Measurements from ENCODE around the gene ASPHD2. TPM values are rescaled to one million over a fixed set of nuclear protein-coding genes. Genes with fewer than 3 reads are reported as not detected.

The ASPHD2 gene
- total RNA-seq, 1 experiment from 2014 or later = 1.4 TPM

DNA sequence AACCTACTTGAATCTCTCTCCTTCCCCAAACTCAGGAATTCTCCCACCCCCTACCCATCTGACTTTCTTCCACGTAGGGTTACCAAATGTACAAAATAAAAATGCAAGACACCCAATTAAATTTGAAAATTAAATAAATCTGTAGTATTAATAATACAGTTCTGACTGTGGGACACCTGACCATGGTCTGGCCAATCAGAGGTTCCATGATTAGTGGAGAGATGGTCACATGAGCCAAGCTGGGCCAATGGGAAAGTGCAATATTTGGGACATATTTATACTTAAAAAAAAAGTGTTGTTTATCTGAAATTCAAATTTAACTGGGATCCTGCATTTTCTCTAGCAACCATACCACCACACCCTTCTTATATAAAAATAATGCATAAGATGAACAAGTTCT, 29.8 kb upstream of the ASPHD2 start:
- Histone ChIP-seq H3K4me1 (ENCODE audit: insufficient read depth, low read length, poor library complexity, severe bottlenecking) (no peaks in the 10 kb centered on the region), H3K9me3 (ENCODE audit: low read depth, low read length, poor library complexity, severe bottlenecking) (no peaks in the 10 kb centered on the region), H3K36me3 (ENCODE audit: insufficient read depth, low read length, poor library complexity, severe bottlenecking) (no peaks in the 10 kb centered on the region), H3K27ac (ENCODE audit: low read depth, low read length, poor library complexity, severe bottlenecking) (no peak overlapping the region), H3K27me3 (replicated peaks; ENCODE audit: insufficient read depth, low read depth, low read length, poor library complexity) (no peaks in the 10 kb centered on the region), H3K4me3 (ENCODE audit: low read depth, low read length, poor library complexity, severe bottlenecking) (no peak overlapping the region)
- ChIA-PET POLR2A (ENCODE audit: low non-redundant PET) (no interaction called here), CTCF (no interaction called here)
- no peak for DNase-seq (ENCODE audit: low spot score)
- TF ChIP-seq EZH2 (IDR thresholded peaks at IDR 0.05; ENCODE audit: borderline replicate concordance, low read depth, low read length, poor library complexity, severe bottlenecking) = no peak
- no peak for TF ChIP-seq CTCF (conservative IDR thresholded peaks at IDR 0.05; ENCODE audit: low read depth, low read length)
- no TSS peak for BruUV-seq (replicated peaks)
- intact Hi-C loops (cut with micrococcal nuclease; ENCODE audit: unreplicated experiment) = no loop called here

GRCh38 chr22:26401726-26402125, 27.3 kb upstream of the ASPHD2 start:
- CTCF ChIA-PET = no interaction called here
- intact Hi-C loops (cut with micrococcal nuclease; ENCODE audit: unreplicated experiment) = no loop called here

GRCh38 chr22:26404851-26405421, 24.1 kb upstream of the ASPHD2 start:
- CTCF ChIA-PET = interaction anchor here (0.5 kb wide), 1 partner anchor 41 kb away, joined by 9 read pairs; no protein-coding TSS in a partner anchor
- DNase-seq (ENCODE audit: low spot score) = peak; percentile 28
- TF ChIP-seq EZH2 (IDR thresholded peaks at IDR 0.05; ENCODE audit: borderline replicate concordance, low read depth, low read length, poor library complexity, severe bottlenecking) (no peak), CTCF (conservative IDR thresholded peaks at IDR 0.05; ENCODE audit: low read depth, low read length) (no peak)
- POLR2A ChIA-PET (ENCODE audit: low non-redundant PET) = interaction anchor here (0.8 kb wide), 1 partner anchor 1461 kb away, joined by 8 read pairs; no protein-coding TSS in a partner anchor
- H3K9me3 ChIP-seq (ENCODE audit: low read depth, low read length, poor library complexity, severe bottlenecking) = no peaks in the 10 kb centered on the region
- no peaks in the 10 kb centered on the region for H3K36me3 ChIP-seq (ENCODE audit: insufficient read depth, low read length, poor library complexity, severe bottlenecking)
- no peaks in the 10 kb centered on the region for H3K4me1 ChIP-seq (ENCODE audit: insufficient read depth, low read length, poor library complexity, severe bottlenecking)
- peaks cover 3% of the 10 kb centered on the region for H3K27me3 ChIP-seq (replicated peaks; ENCODE audit: insufficient read depth, low read depth, low read length, poor library complexity)
- BruUV-seq (replicated peaks) = no TSS peak
- no peak overlapping the region for H3K27ac ChIP-seq (ENCODE audit: low read depth, low read length, poor library complexity, severe bottlenecking)
- H3K4me3 ChIP-seq (ENCODE audit: low read depth, low read length, poor library complexity, severe bottlenecking) = no peak overlapping the region
- intact Hi-C loops (cut with micrococcal nuclease; ENCODE audit: unreplicated experiment) = no loop called here

More at GRCh38 chr22:26401726-26402125, 27.3 kb upstream of the ASPHD2 start:
- no TSS peak for BruUV-seq (replicated peaks)
- TF ChIP-seq EZH2 (IDR thresholded peaks at IDR 0.05; ENCODE audit: borderline replicate concordance, low read depth, low read length, poor library complexity, severe bottlenecking) (no peak), CTCF (conservative IDR thresholded peaks at IDR 0.05; ENCODE audit: low read depth, low read length) (no peak)
- H3K36me3 ChIP-seq (ENCODE audit: insufficient read depth, low read length, poor library complexity, severe bottlenecking) = no peaks in the 10 kb centered on the region
- no peaks in the 10 kb centered on the region for H3K4me1 ChIP-seq (ENCODE audit: insufficient read depth, low read length, poor library complexity, severe bottlenecking)
- no peak overlapping the region for H3K27ac ChIP-seq (ENCODE audit: low read depth, low read length, poor library complexity, severe bottlenecking)
- no peaks in the 10 kb centered on the region for H3K27me3 ChIP-seq (replicated peaks; ENCODE audit: insufficient read depth, low read depth, low read length, poor library complexity)
- POLR2A ChIA-PET (ENCODE audit: low non-redundant PET) = no interaction called here
- DNase-seq (ENCODE audit: low spot score) = peak; percentile 37
- no peak overlapping the region for H3K4me3 ChIP-seq (ENCODE audit: low read depth, low read length, poor library complexity, severe bottlenecking)
- H3K9me3 ChIP-seq (ENCODE audit: low read depth, low read length, poor library complexity, severe bottlenecking) = no peaks in the 10 kb centered on the region
